Astrocyte of the spinal cord (primary cell): ENCODE measurements around the gene PROSER2.

Experiments
- DNase-seq: peaks from one replicate; pipeline ENCODE4 v3.0.0; 2011; ENCODE audit warnings: low read depth, low spot score
- H3K4me3 ChIP-seq: 2 replicates; pipeline ENCODE4 v1.5.1; 2011; ENCODE audit warnings: low read depth, mild to moderate bottlenecking, low read length, moderate library complexity
- in situ Hi-C: cut with HindIII; loops from 2 replicates; pipeline ENCODE4 v1.10.0; 2017; ENCODE audit warnings: low sequenced_read_pairs
- TF ChIP-seq, protein P1 (sequence below): IDR thresholded peaks from 2 replicates; pipeline ENCODE4 v1.5.1; 2012; ENCODE audit warnings: low read depth, mild to moderate bottlenecking, low read length, inconsistent platforms

Gene PROSER2

DNA sequence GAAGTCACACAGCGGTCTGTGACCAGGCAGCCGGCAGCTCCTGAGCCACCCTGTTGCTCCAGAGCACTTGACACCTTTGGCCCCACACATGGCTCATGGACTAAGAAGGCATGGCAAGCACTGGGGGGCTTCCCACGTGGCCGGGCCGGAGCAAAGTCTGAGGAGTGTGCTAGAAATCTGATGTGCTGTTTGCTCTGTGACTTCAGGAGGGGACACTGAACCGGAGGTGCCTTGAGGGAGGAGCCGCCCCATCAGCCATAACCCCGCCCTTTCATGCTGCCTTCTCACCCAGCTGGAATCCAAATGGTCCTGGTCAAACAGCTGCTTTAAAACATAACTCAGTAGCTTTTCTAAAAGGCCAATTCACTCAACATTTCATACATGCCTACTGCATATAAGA is 33.5 kb downstream of the PROSER2 start:
- H3K4me3 ChIP-seq, result no peak overlapping the region
- in situ Hi-C loops, result no loop called here
- TF ChIP-seq, protein P1, sequence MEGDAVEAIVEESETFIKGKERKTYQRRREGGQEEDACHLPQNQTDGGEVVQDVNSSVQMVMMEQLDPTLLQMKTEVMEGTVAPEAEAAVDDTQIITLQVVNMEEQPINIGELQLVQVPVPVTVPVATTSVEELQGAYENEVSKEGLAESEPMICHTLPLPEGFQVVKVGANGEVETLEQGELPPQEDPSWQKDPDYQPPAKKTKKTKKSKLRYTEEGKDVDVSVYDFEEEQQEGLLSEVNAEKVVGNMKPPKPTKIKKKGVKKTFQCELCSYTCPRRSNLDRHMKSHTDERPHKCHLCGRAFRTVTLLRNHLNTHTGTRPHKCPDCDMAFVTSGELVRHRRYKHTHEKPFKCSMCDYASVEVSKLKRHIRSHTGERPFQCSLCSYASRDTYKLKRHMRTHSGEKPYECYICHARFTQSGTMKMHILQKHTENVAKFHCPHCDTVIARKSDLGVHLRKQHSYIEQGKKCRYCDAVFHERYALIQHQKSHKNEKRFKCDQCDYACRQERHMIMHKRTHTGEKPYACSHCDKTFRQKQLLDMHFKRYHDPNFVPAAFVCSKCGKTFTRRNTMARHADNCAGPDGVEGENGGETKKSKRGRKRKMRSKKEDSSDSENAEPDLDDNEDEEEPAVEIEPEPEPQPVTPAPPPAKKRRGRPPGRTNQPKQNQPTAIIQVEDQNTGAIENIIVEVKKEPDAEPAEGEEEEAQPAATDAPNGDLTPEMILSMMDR, result no peak
- no peak for DNase-seq

DNA sequence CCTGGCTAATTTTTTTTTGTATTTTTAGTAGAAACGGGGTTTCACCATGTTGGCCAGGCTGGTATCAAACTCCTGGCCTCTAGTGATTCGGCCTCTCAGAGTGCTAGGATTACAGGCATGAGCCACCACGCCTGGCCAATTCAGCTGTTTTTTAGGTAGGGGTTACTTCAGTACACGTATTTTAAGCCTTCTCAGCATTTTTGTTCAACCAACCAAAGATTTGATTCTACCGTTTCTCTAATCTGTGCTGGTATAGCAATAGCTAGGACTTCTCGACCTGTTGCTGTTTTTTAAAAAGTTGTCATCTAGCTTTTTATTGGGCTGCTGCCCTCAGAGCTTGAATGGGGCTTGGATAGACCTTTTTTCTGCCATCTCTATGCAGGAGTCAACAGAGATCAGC is 34.9 kb downstream of the PROSER2 start:
- no peak overlapping the region for H3K4me3 ChIP-seq
- TF ChIP-seq, protein P1, result no peak
- DNase-seq, result no peak
- in situ Hi-C loops, result no loop called here

DNA sequence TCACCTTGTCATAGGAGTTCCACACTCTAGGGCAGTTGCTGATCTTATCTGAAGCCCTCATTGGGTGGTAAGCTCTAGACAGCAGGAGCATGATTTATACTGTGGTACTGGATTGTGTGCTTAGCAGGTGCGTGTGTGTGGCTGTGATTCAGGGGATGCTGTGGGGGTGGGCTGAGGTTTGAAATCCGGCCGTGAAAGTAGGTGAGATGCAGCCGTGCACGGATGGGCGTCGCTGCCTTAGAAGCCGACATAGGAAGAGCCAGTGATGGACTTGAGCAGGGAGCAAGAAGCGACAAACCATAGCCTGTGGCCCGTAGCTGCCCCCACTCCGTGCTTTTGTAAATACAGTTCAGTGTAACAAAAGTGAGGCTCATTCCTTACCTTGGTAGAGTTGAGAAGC is 38.2 kb downstream of the PROSER2 start:
- H3K4me3 ChIP-seq, result no peak overlapping the region
- TF ChIP-seq, protein P1, result no peak
- in situ Hi-C loops, result no loop called here
- no peak for DNase-seq

DNA sequence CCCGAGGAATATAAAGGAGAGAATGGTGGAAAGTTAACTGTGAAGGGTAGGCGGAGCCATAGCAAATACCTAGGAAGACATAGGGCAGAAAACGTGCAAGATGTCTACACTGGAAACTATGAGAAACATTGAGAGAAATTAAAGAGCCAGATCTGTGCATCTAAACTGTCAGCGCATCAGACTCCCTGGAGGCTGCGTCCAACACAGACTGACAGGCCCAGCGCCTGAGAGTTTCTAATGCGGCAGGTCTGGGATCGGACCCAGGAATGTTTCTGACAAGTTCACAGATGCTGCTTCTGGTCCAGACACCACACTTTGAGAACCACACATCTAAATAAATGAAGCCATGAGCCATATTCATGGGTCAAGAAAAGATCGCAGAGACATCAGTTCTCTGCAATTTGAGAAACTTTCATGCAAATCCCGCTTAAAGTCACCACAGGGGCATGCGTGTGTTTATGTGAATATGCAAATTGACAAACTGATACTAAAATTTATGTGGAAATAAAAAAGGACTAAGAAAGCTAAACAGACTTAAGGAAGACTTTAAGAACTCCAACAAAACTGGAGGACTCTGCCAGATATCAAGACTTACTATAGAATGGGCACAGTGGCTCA is 38.8 kb downstream of the PROSER2 start:
- DNase-seq, result no peak
- TF ChIP-seq, protein P1, result no peak
- no peak overlapping the region for H3K4me3 ChIP-seq
- in situ Hi-C loops, result no loop called here

DNA sequence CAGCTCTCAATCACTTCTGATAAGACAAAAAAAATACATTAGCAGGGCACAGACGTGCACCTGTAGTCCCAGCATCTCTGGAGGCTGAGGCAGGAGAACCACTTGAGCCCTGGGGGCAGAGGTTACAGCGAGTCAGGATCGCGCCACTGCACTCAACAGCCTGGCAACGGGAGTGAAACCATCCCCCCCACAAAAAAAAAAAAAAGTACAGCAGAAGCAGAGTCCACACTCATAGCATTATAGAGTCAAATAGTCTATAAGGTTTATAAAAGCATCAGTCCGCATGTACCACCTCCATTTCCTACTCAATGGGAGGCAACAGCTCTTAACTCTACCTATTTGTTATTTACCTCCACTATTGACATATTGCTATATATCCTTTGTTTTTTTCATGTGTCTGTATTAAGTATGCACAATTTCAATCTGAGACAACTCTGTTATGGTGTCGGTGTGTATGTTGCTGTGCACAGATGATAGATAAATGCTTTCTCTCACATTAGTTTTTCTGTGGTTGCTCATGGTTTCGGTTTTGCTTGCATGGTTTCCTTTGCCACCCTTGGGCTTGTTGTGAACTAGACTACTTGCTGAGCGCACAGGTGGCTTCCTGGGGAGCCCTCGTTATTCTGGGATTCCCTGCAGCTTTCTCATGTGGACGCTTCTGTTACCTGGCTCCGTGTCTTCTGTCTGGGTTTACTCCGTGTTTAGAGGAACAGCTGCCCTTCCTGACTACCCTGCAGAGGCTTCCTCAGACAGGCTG is 40.4 kb downstream of the PROSER2 start:
- no peak overlapping the region for H3K4me3 ChIP-seq
- no peak for DNase-seq
- TF ChIP-seq, protein P1, result no peak
- in situ Hi-C loops, result no loop called here

DNA sequence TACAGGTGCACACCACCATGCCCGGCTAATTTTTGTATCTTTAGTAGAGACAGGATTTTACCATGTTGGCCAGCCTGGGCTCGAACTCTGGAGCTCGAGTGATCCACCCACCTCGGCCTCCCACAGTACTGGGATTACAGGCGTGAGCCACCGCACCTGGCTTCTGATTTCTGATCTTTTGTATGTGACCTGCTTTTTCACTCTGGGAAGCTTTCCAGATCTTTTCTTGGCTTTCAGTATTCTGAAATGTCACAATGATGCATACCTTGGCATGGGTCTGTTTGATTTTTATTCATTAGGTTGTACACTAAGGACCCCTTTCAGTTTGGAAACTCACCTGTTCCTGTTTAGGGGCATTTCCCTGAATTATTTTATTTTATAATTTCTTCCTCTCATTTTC is 41.6 kb downstream of the PROSER2 start:
- TF ChIP-seq, protein P1, result no peak
- H3K4me3 ChIP-seq, result no peak overlapping the region
- DNase-seq, result no peak
- in situ Hi-C loops, result no loop called here
